ENCODE data around the gene KTI12.
"Not testable (repeated sequence)": the region's sequence is repeated elsewhere in the genome, so short reads cannot be mapped to it uniquely, and the experiment has no call there.

Gene KTI12

GRCh38 chr1:52033190-52034049, at the start of gene KTI12:
KTI12 (minus strand) TSS chr1:52033810; CDS start chr1:52033761, 49 bp downstream.
- in situ Hi-C loops (cut with MboI; ENCODE audit: low sequenced_read_pairs) = no loop called here

- in situ Hi-C loops (cut with MboI; ENCODE audit: low sequenced_read_pairs) = no loop called here
Measured at GRCh38 chr1:52080014-52080415, 46.4 kb upstream of the KTI12 start.

- in situ Hi-C loops (cut with MboI; ENCODE audit: low sequenced_read_pairs) = not testable (repeated sequence)
Measured at GRCh38 chr1:52077277-52077676, 43.7 kb upstream of the KTI12 start.

GRCh38 chr1:52072291-52072690, 38.7 kb upstream of the KTI12 start:
- in situ Hi-C loops (cut with MboI; ENCODE audit: low sequenced_read_pairs) = no loop called here

GRCh38 chr1:52070704-52071103, 37.1 kb upstream of the KTI12 start:
- in situ Hi-C loops (cut with MboI; ENCODE audit: low sequenced_read_pairs) = no loop called here

GRCh38 chr1:52063192-52063591, 29.6 kb upstream of the KTI12 start:
- in situ Hi-C loops (cut with MboI; ENCODE audit: low sequenced_read_pairs) = no loop called here

GRCh38 chr1:52060822-52061221, 27.2 kb upstream of the KTI12 start:
- in situ Hi-C loops (cut with MboI; ENCODE audit: low sequenced_read_pairs) = no loop called here

- in situ Hi-C loops (cut with MboI; ENCODE audit: low sequenced_read_pairs) = no loop called here
Measured at GRCh38 chr1:52059888-52060287, 26.3 kb upstream of the KTI12 start.

- in situ Hi-C loops (cut with MboI; ENCODE audit: low sequenced_read_pairs) = no loop called here
Measured at GRCh38 chr1:52059321-52059720, 25.7 kb upstream of the KTI12 start.

- in situ Hi-C loops (cut with MboI; ENCODE audit: low sequenced_read_pairs) = no loop called here
Measured at GRCh38 chr1:52057876-52058415, 24.3 kb upstream of the KTI12 start.

GRCh38 chr1:52057255-52057654, 23.6 kb upstream of the KTI12 start:
- in situ Hi-C loops (cut with MboI; ENCODE audit: low sequenced_read_pairs) = no loop called here

GRCh38 chr1:52056937-52057231, 23.3 kb upstream of the KTI12 start:
- in situ Hi-C loops (cut with MboI; ENCODE audit: low sequenced_read_pairs) = no loop called here

GRCh38 chr1:52056163-52056936, 22.7 kb upstream of the KTI12 start, which contains the start of gene BTF3L4:
BTF3L4 (plus strand) TSS chr1:52056295; CDS start chr1:52059848, 3,553 bp downstream.
- in situ Hi-C loops (cut with MboI; ENCODE audit: low sequenced_read_pairs) = no loop called here

- in situ Hi-C loops (cut with MboI; ENCODE audit: low sequenced_read_pairs) = no loop called here
Measured at GRCh38 chr1:52055866-52056162, 22.2 kb upstream of the KTI12 start.

- in situ Hi-C loops (cut with MboI; ENCODE audit: low sequenced_read_pairs) = no loop called here
Measured at GRCh38 chr1:52055066-52055865, 21.7 kb upstream of the KTI12 start, which contains the start of gene TXNDC12. TXNDC12 (minus strand) TSS chr1:52055191; CDS start chr1:52055096, 95 bp downstream.

GRCh38 chr1:52054496-52055065, 21.0 kb upstream of the KTI12 start:
- in situ Hi-C loops (cut with MboI; ENCODE audit: low sequenced_read_pairs) = no loop called here

GRCh38 chr1:52053862-52054261, 20.3 kb upstream of the KTI12 start:
- in situ Hi-C loops (cut with MboI; ENCODE audit: low sequenced_read_pairs) = no loop called here

GRCh38 chr1:52049337-52049736, 15.7 kb upstream of the KTI12 start:
- in situ Hi-C loops (cut with MboI; ENCODE audit: low sequenced_read_pairs) = not testable (repeated sequence)

- in situ Hi-C loops (cut with MboI; ENCODE audit: low sequenced_read_pairs) = not testable (repeated sequence)
Measured at GRCh38 chr1:52045666-52046195, 12.1 kb upstream of the KTI12 start.

- in situ Hi-C loops (cut with MboI; ENCODE audit: low sequenced_read_pairs) = no loop called here
Measured at GRCh38 chr1:52045236-52045635, 11.6 kb upstream of the KTI12 start.

Measured in HL-60/S4 treated with phorbol 12-myristate 13-acetate at 8.2 ng/mL for 4 days and 3 days (cell line).